GM23338 (cell line): ENCODE data around the gene APBA2. TPM values are rescaled to one million over a fixed set of nuclear protein-coding genes. Genes with fewer than 3 reads are reported as not detected.

ENCODE experiments used
- ATAC-seq: fragments of 200-7000 bp; cut with Tn5 transposase; 3 replicates; pipeline ENCODE4 v1.9.1; 2020
- DNase-seq: peaks from one replicate; pipeline ENCODE4 v3.0.0-alpha.2; 2015; ENCODE audit warnings: low spot score
- H2AFZ ChIP-seq: fragments of 200-600 bp; sonication (generic); 2 replicates; pipeline ENCODE4 v1.8.0; 2016; ENCODE audit warnings: antibody characterized with exemption, mild to moderate bottlenecking, moderate library complexity
- H3F3A ChIP-seq: fragments of 200-600 bp; sonication (generic); replicated peaks from 2 replicates; pipeline ENCODE4 v1.8.0; 2017; ENCODE audit warnings: antibody characterized with exemption, mixed run types, low read depth
- H3K27ac ChIP-seq: fragments of 200-600 bp; sonication (generic); 2 replicates; pipeline ENCODE4 v1.6.1; 2016; ENCODE audit warnings: low read depth
- H3K27me3 ChIP-seq: fragments of 200-600 bp; sonication (generic); 2 replicates; pipeline ENCODE4 v1.8.0; 2016; ENCODE audit warnings: mild to moderate bottlenecking, mixed run types, moderate library complexity; ENCODE audit not compliant: insufficient read depth
- H3K36me3 ChIP-seq: fragments of 200-600 bp; sonication (generic); 2 replicates; pipeline ENCODE4 v1.8.0; 2016; ENCODE audit warnings: mild to moderate bottlenecking; ENCODE audit not compliant: insufficient read depth
- H3K4me1 ChIP-seq: fragments of 200-600 bp; sonication (generic); 2 replicates; pipeline ENCODE4 v1.8.0; 2016; ENCODE audit warnings: mild to moderate bottlenecking, moderate library complexity; ENCODE audit not compliant: insufficient read depth
- H3K4me2 ChIP-seq: fragments of 200-600 bp; sonication (generic); 2 replicates; pipeline ENCODE4 v1.7.1; 2017; ENCODE audit warnings: mixed run types
- H3K4me3 ChIP-seq: fragments of 200-600 bp; sonication (generic); 2 replicates; pipeline ENCODE4 v1.6.1; 2016; ENCODE audit warnings: mixed run types
- H3K79me2 ChIP-seq: fragments of 200-600 bp; sonication (generic); replicated peaks from 2 replicates; pipeline ENCODE4 v1.8.0; 2017; ENCODE audit warnings: mild to moderate bottlenecking; ENCODE audit not compliant: insufficient read depth
- H3K9me2 ChIP-seq: fragments of 200-600 bp; sonication (generic); 2 replicates; pipeline ENCODE4 v1.8.0; 2017; ENCODE audit not compliant: insufficient read depth
- H4K20me1 ChIP-seq: fragments of 200-600 bp; sonication (generic); replicated peaks from 2 replicates; pipeline ENCODE4 v1.8.0; 2017; ENCODE audit warnings: mild to moderate bottlenecking; ENCODE audit not compliant: insufficient read depth
- H3K27ac Mint-ChIP-seq: 2 replicates; pipeline ENCODE4 v1.8.0; 2020; ENCODE audit warnings: inconsistent platforms, mild to moderate bottlenecking, moderate library complexity, mixed read lengths
- H3K27me3 Mint-ChIP-seq: 3 replicates; pipeline ENCODE4 v1.8.0; 2022; ENCODE audit warnings: low read depth, mild to moderate bottlenecking, moderate library complexity, mixed read lengths, inconsistent platforms; ENCODE audit not compliant: insufficient read depth, poor library complexity
- H3K36me3 Mint-ChIP-seq: 3 replicates; pipeline ENCODE4 v1.8.0; 2021; ENCODE audit warnings: low read depth, mild to moderate bottlenecking, inconsistent platforms, moderate library complexity, mixed read lengths
- H3K4me1 Mint-ChIP-seq: 3 replicates; pipeline ENCODE4 v1.8.0; 2020; ENCODE audit warnings: mild to moderate bottlenecking, inconsistent platforms, mixed read lengths
- H3K4me3 Mint-ChIP-seq: 3 replicates; pipeline ENCODE4 v1.8.0; 2021; ENCODE audit warnings: moderate library complexity, mild to moderate bottlenecking, inconsistent platforms, mixed read lengths
- H3K9me3 Mint-ChIP-seq: 3 replicates; pipeline ENCODE4 v1.8.0; 2020; ENCODE audit warnings: moderate library complexity, mild to moderate bottlenecking, inconsistent platforms, mixed read lengths
- CREB1 ChIP-seq: fragments of 250-450 bp; sonication (Bioruptor Pico); IDR thresholded peaks from 2 replicates; pipeline ENCODE4 v1.5.0; 2020; ENCODE audit warnings: low read depth, mild to moderate bottlenecking, moderate library complexity
- CTCF ChIP-seq, 2 experiments: fragments of 200-600 bp in 1 of 2; sonication (generic) in 1 of 2; conservative IDR thresholded peaks; 2 replicates each; pipeline versions ENCODE4 v1.5.1 to v1.6.1; 2016 to 2017; ENCODE audit warnings: antibody characterized with exemption in 2 of 2, low read depth in 2 of 2, mild to moderate bottlenecking in 2 of 2, moderate library complexity in 1 of 2
- ETS1 ChIP-seq: IDR thresholded peaks from 2 replicates; pipeline ENCODE4 v1.6.1; 2016; ENCODE audit warnings: antibody characterized with exemption
- EZH2 ChIP-seq: fragments of 200-600 bp; sonication (generic); IDR thresholded peaks from one replicate; pipeline ENCODE4 v1.8.0; 2017; ENCODE audit warnings: antibody characterized with exemption, mild to moderate bottlenecking, low read depth; ENCODE audit not compliant: unreplicated experiment
- EZH2phosphoT487 ChIP-seq: fragments of 200-600 bp; sonication (generic); IDR thresholded peaks from one replicate; pipeline ENCODE4 v1.8.1; 2018; ENCODE audit warnings: antibody characterized with exemption; ENCODE audit not compliant: unreplicated experiment
- JUNB ChIP-seq: IDR thresholded peaks from one replicate; pipeline ENCODE4 v1.6.1; 2016; ENCODE audit warnings: antibody characterized with exemption; ENCODE audit not compliant: unreplicated experiment
- NANOG ChIP-seq: IDR thresholded peaks from 2 replicates; pipeline ENCODE4 v1.6.1; 2016; ENCODE audit warnings: antibody characterized with exemption, borderline replicate concordance
- POLR2AphosphoS5 ChIP-seq: IDR thresholded peaks from 2 replicates; pipeline ENCODE4 v1.6.1; 2016; ENCODE audit warnings: antibody characterized with exemption, low read depth
- REST ChIP-seq: IDR thresholded peaks from one replicate; pipeline ENCODE4 v1.6.1; 2018; ENCODE audit warnings: antibody characterized with exemption; ENCODE audit not compliant: unreplicated experiment
- STAT1 ChIP-seq: IDR thresholded peaks from one replicate; pipeline ENCODE4 v1.6.1; 2016; ENCODE audit warnings: antibody characterized with exemption; ENCODE audit not compliant: unreplicated experiment
- ZNF331 ChIP-seq: fragments of 250-450 bp; sonication (Bioruptor Pico); IDR thresholded peaks from 2 replicates; pipeline ENCODE4 v1.5.0; 2020; ENCODE audit warnings: low read depth, mild to moderate bottlenecking, moderate library complexity
- polyA plus RNA-seq: library from polyadenylated mRNA; unstranded; fragments of >200 nt; fragmentation: Nextera tagmentation; extraction: Ambion mirVana; gene quantifications from 2 replicates; pipeline ENCODE4 v1.2.1, GENCODE V29; 2016
- total RNA-seq: library from RNA; depleted of rRNA; stranded (reverse); fragments of >200 nt; shearing (Covaris generic); gene quantifications from 2 replicates; pipeline ENCODE4 v1.2.3, GENCODE V29; 2014

APBA2 gene
- total and polyA plus RNA-seq, 2 experiments from 2014 or later, result 5.9 to 24.7 TPM

- no peak for DNase-seq
- Mint-ChIP-seq H3K36me3 (no peaks in the 10 kb centered on the region), H3K4me1 (peaks cover 27% of the 10 kb centered on the region), H3K9me3 (no peaks in the 10 kb centered on the region), H3K27me3 (peaks cover 7% of the 10 kb centered on the region), H3K4me3 (no peak overlapping the region), H3K27ac (no peak overlapping the region)
- Histone ChIP-seq H3K4me1 (peaks cover 8% of the 10 kb centered on the region), H3K9me2 (no peaks in the 10 kb centered on the region), H3K4me2 (no peak overlapping the region), H2AFZ (no peak overlapping the region), H3K36me3 (no peaks in the 10 kb centered on the region), H3K4me3 (no peak overlapping the region), H3K79me2 (no peaks in the 10 kb centered on the region), H3K27me3 (no peaks in the 10 kb centered on the region), H3F3A (no peaks in the 10 kb centered on the region), H4K20me1 (no peaks in the 10 kb centered on the region), H3K27ac (no peak overlapping the region)
- no peak for TF ChIP-seq NANOG
- TF ChIP-seq POLR2AphosphoS5, result no peak
- TF ChIP-seq JUNB, result no peak
- TF ChIP-seq STAT1, result no peak
- no peak for TF ChIP-seq EZH2
- TF ChIP-seq EZH2phosphoT487, result no peak
- no peak for TF ChIP-seq REST
- no peak for TF ChIP-seq CTCF (conservative IDR thresholded peaks at IDR 0.05; ENCODE audit: low read depth in 2 of 2)
- TF ChIP-seq ZNF331, result no peak
- no peak for TF ChIP-seq ETS1
- no peak for TF ChIP-seq CREB1 (CRISPR knock-in tag)
- no peak for ATAC-seq
Observed at GRCh38 chr15:29021857-29022256, 136.1 kb downstream of the APBA2 start.
